Measurements from ENCODE around the gene PEDS1.
"Not testable (repeated sequence)": the region's sequence is repeated elsewhere in the genome, so short reads cannot be mapped to it uniquely, and the experiment has no call there.

PEDS1 gene

DNA sequence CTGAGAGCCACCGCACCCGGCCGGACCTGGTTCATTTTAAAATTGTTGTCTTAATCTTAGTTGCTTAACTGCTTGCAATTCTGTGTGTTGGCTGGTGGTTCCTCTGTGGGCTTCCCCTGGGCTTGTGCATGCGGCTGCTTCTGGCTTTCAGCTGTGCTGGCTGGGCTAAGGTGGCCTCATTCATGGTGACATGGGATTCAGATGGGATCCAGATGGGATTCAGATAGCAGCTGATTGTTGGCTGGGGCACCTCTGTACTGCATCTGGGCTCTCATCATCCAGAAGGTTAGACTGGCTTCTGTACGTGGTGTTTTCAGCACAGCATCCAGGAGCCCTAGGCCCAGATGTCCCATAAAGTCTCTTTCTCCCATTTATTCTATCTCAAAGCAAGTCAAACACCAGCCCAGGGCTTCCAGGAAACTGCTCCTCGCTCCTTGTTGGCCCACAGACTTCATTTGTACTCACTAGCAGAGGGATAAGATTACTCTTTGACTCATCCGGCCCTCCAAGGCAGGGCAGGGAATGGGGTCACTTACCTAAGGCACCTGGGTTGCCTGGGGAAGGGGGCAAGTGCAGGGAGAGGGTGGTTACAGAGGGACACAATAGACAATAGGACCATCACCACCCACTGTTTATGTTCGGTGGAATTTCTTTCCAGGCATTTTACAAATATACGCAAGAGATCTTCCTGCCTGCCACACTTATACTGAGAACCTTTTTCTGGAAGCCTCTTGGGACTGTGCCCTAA lies 10.2 kb upstream of the PEDS1 start:
- DNase-seq (ENCODE audit: low read depth) = no peak

DNA sequence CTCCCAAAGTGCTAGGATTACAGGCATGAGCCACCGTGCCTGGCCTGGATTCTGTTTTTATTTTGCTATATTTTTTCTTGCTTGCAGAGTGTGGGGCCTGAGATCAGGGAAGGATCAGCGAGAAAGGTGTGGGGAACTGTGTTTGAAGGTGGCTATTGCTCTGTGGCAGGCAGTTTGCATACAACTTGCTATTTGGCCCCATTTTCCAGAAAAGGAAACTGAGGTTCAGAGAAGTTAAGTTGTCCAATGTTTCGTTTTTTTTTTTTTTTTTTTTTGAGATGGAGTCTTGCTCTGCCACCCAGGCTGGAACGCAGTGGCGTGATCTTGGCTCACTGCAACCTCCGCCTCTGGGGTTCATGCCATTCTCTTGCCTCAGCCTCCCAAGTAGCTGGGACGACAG lies 8.0 kb upstream of the PEDS1 start:
- DNase-seq (ENCODE audit: low read depth) = not testable (repeated sequence)

DNA sequence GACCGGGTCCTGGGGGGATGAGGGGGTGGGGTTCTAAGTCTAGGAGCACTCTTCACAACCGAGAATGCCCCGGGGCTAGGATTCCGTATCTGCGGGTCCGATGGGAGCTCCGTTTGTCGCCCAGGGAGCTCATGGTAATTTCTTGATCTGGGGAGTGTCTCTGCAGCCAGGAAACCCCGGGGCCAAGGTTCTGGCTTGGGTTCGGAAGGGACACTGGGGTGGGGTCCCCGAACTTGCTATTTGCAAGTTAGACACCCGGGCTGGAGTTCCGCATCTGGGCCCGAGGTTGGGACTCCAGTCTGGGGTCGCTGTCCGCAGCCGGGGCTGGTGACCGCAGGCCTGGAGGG lies 397 bp downstream of the PEDS1 start:
- no peak for DNase-seq (ENCODE audit: low read depth)

DNA sequence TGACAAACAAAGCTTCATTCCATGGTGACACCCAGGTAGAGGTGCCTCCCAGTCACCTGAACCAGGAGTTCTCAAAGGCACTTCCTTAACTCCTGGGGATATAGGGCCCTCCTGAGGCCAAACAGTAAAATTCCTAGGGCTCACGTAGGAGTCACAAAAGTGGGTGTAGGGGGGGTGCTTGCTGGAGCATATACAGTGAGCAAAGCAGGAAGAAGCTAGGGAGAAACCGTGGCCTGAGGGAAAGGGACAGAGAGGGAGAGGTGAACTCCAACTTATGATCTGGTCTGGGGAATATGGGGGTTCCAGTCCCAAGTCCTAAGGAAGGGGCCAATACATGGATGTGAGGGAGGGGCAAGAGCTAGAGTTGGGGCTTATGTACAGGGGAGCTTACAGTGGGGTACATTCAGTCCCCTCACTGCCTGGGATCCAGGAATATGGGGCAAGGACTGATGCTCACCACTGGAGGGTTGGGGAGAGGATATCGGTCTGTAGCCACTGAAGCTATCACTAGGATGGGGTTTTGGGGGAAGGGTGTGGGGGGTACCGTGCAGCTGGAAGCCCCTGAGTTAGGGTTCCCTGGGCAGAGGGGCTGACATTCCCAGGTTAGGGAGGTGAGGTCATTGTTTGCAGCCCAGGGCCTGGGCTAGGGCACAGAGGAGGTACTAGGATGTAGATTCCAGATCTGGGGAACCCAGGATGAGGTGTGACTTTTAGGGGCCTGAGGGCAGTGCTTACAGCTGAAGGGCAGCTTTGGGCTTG lies 950 bp downstream of the PEDS1 start:
- DNase-seq (ENCODE audit: low read depth) = no peak

DNA sequence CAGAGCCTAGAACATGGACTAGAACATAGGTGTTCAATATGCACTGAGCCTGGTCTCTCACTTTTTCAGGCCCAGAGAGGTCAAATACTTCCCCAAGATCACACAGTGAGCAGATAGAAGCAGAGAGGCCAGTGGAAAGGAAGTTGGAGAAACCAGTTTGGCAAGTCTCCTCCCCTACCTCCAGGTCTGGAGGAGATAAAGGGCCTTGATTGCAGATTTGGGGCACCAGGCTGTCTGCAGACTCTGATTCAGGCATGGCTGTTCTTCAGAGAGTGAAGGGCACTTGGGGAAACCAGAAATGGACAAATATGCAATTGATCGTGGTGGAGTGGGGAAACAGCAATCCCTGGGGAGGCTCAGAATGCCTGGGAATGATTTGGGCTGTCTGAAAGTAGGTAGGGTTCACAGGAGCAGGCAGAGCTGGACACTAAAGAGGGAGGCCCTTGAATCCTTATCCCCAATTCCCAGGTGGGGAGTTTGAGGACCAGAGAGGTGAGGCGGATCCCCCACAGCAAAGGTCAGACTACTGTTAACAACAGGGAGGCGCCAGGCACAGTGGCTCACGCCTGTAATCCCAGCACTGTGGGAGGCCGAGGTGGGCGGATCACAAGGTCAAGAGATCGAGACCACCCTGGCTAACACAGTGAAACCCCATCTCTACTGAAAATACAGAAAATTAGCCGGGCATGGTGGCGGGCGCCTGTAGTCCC lies 2.3 kb downstream of the PEDS1 start:
- DNase-seq (ENCODE audit: low read depth) = no peak

DNA sequence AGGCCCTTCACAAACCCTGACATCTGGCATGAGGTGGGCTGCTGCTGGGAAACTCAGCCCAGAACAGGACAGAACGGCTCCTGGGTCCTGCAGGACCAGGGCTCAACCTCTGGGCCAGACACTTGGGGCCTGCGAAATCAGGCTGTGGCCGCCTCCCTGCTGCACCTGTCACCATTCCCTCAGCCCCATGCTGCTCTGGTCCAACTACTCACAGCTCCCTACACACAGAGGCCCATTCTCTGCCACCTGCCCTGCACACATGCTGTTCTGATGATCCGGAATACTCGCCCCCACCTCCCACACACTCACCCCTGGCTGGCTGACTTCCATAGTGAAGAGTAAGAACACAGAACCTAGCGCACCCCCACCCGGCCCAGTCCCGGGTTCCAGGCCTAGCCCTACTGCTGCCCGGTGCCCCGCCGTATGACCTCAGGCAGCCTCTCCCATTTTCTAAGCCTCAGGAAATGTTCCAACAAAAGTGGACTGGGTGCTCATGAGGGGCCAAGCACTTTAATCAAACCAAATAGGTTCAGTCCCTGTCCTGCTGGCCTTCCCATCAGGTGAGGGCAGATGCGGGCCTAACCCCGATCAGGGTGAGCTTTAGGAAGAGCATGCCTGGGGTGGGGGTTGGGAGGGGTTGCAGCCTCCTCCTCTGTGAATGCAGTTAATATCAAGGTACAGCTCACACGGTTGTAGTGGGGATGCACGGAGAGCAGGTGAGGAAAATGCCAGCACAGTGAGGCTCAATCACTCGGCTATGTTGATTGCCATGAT lies 3.9 kb downstream of the PEDS1 start:
- no peak for DNase-seq (ENCODE audit: low read depth)

DNA sequence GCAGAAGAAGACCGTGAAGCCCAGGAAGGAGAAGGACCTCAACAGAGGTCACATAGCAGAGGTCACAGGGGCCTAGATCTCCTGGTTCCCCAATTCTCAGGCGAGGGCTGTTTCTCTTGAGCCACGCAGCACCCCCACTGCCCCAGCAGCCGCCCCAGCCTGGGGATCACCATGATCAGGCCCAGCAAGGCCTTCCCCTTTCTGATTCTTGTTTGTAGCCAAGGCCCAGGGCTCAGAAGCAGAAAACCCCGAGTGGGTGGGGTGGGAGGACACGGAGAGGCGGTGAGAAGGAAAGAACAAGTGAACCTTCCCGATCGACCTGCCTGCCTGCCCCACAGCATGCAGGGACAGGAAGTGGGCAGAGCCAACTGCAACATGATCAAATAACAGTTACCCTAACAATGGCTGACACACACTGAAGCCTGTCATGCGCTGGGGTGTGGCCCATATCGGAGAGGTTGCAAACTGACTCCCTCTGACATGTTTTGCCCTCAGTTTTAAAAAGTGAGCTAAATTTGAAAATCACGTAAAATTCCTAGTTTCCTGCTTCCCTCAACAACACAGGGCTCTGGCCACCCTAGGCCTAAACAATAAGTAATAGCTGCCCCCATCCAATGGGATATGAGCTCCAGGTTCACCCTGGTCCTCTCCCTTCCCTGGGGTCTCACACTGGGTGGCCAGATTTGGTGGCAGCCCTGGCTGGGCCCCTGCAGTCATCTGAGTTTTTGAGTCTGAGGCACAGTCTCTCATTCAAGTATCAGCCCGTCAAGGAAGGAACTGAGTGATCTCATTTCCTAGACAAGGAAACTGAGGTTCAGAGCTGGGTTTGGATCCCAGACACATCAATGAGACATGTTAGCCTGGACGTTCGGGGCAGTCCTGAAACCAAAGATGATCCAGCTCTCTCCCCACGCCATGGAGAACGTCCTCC lies 6.5 kb downstream of the PEDS1 start:
- DNase-seq (ENCODE audit: low read depth) = no peak

DNA sequence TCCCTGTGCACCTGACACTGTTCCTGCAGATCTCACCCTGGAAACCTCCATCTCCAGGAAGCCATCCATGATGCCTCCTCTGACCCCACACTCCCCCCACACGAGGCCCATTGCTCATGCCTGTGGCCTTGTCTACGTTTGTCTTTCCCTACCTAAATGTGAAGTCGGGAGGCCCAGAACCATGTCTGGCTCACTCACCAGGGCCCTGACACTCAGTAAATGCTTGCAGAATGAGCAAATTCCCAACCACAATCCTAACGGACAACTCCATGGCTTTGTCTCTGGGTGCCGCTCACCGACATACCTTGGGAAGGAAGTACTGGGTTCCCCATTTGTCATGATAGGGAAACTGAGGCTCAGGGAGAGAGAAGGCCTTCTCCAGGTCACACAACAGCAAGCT lies 7.3 kb downstream of the PEDS1 start:
- DNase-seq (ENCODE audit: low read depth) = no peak

DNA sequence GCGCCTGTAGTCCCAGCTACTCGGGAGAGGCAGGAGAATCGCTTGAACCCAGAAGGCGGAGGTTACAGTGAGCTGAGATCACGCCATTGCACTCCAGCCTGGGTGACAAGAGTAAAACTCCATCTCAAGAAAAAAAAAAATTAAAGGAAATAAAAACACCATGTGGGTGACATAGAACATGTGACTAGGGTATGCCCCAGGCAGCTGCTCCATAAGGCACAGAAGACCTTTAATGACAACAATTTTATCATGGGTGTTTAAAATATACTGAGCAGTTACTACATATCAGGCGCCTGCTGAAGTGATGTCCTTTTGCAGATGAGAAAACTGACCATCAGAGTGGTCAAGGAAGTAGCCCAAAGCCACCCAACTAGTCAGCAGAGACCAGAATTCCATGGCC lies 8.0 kb downstream of the PEDS1 start:
- no peak for DNase-seq (ENCODE audit: low read depth)

DNA sequence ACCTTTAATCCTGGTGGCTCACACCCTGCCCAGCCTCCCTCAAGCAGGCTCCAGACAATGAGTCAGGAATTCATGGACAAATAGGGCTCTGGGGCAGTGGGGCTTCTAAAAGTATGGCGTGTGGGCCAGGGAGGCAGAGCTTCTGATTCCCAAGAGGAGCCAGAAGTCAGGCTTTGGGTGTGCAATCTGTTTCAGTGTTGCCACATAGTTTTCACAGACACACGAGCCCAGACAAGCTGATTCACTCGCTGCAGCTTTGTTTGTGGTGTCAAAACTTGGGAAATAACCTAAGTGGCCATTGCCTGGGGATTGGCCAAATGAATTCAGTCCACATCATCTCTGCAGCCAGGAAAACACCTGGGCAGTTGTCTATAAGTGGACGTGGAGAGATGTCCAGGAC lies 9.2 kb downstream of the PEDS1 start:
- peak; percentile 92 for DNase-seq (ENCODE audit: low read depth)

DNA sequence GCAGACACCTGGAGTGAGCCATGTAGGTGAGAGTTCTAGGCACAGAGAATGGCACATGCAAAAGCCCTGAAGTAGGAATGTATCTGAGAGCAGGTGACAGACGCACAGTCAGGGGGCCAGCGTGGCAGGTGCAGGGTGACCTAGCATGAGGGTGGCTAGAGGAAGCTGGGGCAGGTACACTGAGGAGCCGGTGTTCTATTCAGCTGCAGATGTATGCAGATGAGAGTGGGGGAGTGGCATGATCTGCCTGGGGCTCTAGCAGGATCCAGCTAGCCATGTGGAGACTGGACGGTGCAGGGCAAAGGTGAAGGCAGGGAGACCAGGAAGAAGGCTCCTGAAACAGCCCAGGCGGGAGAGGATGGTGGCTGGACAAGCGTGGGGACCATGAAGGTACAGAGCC lies 10.7 kb downstream of the PEDS1 start:
- no peak for DNase-seq (ENCODE audit: low read depth)

DNA sequence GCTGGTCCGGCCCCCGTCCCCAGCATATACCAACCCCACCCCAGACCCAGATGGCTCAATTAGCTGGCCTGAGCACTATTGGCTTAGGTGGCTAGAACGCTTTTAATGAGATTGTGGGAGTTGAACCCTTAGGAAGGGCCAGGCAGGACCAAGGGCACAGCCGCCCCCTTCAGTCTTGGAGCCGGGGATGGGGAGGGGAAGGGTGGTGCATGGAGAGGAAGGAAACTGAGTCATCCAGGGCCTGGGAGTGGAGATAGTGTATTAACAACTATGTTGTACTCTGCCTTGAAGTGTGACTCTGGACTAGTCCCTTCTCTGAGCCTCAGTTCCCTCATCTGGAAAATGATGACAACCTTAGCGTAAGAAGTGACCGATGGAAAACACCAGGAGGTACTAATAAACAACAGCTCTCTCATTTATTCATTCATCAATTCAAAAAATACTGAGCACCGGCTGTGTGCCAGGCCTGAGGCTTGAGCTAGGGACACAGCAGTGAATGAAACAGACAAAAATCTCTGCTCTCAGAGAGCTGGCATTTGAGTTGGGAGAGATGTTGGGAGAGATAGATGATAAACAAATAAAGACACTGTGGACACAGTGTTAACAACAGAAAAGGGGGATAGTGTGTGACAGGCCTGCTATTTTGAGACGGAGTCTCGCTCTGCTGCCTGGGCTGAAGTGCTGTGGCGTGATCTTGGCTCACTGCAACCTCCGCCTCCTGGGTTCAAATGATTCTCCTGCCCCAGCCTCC lies 11.5 kb downstream of the PEDS1 start:
- no peak for DNase-seq (ENCODE audit: low read depth)

DNA sequence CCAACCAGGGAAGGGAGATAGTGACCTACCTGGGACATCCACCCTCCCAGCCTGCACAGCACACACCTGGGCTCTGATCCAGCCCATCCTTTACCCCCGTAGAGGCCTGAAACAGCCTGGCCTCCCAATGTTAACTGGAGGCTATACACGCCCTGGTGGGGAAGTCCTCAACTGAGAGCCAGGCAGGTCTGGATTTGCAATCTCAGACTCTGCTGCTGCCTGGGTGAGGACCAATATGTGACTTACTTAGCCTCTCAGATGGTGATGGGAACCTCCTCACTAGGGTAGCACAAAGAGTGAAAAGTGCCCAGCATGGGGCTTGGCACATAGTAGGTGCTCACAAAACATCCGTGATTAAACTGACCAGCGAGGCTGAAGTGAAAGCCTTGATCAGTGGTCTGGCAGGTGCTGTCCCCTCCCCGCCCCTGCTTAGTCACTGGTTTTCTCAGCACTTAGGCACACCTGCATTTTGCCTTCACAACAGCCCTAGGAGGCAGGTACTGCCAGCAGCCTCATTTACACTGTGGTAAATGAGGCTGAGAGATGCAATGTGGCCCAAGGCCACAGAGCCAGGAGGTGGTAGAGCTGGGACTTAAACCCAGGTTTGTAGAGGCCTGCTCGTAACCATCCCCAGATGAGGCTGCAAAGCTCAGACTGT lies 12.4 kb downstream of the PEDS1 start:
- no peak for DNase-seq (ENCODE audit: low read depth)

DNA sequence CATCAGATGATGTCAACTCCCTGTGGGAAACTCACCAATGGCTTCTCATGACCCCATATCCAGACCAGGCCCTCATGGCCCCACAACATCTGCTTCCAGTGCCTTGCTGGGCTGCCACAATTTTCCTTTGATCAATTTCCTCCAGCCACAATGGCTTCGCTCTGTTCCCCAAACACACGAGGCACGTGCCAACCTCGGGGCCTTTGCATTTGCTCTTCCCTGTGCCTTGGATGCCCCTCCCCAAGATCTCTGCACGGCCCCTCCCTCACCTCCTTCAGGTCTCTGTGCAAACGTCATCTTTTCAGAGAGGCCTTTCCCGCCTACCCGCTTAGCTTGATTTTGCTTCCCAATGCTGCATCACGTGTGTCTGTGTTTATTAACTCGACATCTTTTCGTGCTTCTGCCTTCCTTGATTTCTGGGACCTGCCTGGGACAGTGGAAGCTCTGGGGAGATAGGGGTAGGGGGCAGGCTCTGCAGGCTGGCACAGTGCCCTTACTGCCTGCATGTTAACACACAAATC lies 13.1 kb downstream of the PEDS1 start:
- no peak for DNase-seq (ENCODE audit: low read depth)

DNA sequence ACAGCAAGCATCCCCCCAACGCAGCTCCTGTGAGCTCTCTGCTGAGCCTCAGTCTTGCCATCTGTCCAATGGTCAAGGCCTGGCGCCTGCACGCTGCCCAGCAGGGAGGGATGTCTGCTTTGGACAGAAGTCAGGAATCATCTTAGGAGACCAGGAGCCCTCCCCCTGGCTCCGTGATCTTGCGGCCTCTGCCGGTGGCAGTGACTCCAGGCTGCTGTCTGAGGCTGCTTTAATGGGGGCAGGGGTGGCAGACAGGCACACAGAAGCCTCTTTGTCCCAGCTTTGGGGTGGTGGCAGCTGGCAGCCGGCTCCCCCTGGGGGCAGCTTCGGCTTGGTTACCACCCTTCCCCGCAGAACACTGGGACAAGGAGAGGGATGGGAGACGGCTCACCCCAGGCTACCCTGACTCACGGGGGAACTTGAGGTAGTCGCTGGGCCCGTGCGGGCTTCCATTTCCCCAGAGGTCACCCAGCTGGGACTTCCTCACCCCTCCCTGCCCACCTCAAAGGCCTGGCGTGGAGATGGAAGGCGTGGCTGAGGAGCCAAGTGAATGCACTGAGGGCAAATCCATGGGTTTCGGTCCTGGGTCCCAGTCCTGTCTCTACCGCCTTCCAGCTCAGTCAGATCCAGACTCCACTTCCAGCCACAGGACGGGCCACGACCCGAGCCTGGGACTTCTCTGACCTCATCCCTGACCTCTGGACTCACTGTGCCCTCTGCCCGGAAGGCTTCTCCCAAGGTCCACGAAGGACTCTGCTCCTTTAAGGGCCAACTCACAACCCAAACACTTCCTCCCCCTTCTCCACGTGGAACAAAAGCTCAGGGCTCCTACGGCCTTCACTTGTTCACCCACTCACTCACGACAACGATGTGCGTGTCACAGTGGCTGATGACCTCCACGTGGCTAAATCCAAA lies 14.8 kb downstream of the PEDS1 start:
- DNase-seq (ENCODE audit: low read depth) = no peak

DNA sequence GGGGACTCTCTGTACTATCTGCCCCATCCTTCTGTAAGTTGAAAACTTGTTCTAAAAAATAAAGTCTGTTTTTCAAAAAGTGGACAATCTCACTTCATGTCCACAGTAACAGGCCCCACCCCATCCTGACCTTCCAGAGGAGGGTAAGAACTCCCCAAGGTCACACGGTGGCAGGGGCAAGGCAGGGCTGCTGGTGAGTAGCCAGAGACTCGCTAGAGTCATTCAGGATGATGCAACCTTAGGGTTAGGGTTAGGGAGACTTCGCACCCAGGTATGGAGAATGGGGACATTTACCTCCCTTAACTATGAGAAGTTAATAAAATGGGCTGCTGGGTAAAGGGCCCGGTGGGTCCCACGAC lies 15.4 kb downstream of the PEDS1 start:
- DNase-seq (ENCODE audit: low read depth) = no peak

DNA sequence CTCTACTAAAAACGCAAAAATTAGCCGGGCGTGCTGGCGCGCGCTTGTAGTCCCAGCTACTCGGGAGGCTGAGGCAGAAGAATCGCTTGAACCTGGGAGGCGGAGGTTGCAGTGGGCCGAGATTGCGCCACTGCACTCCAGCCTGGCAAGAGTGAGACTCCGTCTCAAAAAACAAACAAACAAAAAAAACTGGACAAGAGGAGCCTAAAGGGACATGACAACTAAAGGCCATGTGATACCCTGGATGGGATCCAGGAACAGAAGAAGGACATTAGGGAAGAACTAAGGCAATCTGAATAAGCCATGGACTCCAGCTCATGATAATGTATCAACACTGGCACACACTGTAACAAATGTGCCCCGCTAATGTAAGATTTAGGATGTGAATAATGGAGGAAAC lies 15.8 kb downstream of the PEDS1 start:
- not testable (repeated sequence) for DNase-seq (ENCODE audit: low read depth)

DNA sequence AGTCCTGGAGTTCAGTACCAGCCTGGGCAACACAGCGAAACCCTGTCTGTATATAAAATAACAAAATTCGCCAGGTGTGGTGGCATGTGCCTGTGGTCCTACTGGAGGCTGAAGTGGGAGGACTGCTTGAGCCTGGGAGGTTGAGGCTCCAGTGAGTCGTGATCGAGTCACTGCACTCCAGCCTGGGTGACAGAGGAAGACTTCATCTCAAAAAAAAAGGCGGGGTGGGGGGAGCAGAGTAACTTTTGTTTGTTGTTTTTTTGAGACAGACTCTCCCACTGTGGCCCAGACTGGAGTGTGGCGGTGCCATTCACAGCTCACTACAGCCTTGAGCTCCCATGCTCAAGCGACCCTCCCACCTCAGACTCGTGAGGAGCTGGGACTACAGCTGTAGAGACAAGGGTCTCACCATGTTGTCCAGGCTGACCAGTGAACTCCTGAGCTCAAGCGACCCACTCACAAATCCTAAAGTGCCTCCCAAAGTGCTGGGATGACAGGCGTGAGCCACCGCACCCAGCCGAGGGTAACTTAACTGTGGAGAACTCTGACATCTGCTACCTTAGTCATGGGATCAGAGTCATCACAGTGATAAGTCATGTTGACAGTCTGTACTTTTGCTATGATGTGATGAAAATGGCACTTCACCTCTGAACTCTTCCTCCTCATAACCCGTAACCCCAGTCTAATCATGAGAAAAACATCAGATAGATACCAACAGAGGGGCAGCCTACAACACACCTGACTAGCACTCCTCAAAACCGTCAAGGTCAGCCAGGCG lies 16.5 kb downstream of the PEDS1 start:
- DNase-seq (ENCODE audit: low read depth) = no peak
